ENCODE results near the gene MPHOSPH10.
"Not testable (repeated sequence)": the region's sequence is repeated elsewhere in the genome, so short reads cannot be mapped to it uniquely, and the experiment has no call there.

Gene MPHOSPH10

GRCh38 chr2:71130152-71130904 is at the start of gene MPHOSPH10, which contains the start of gene MCEE:
Gene MPHOSPH10, plus strand, starts transcription at chr2:71130634. Its CDS starts 32 bp downstream, at chr2:71130666.
Gene MCEE, minus strand, starts transcription at chr2:71130229. Its CDS starts 10 bp downstream, at chr2:71130219.
- peak; percentile 44 to 93 for DNase-seq

- DNase-seq, result no peak
Measured at GRCh38 chr2:71082402-71083252, 47.8 kb upstream of the MPHOSPH10 start.

GRCh38 chr2:71083297-71083696 is 47.1 kb upstream of the MPHOSPH10 start:
- DNase-seq, result not testable (repeated sequence)

- DNase-seq, result not testable (repeated sequence)
Measured at GRCh38 chr2:71083752-71084312, 46.6 kb upstream of the MPHOSPH10 start.

- DNase-seq, result not testable (repeated sequence)
Measured at GRCh38 chr2:71085325-71086003, 45.0 kb upstream of the MPHOSPH10 start.

- not testable (repeated sequence) for DNase-seq
Measured at GRCh38 chr2:71089475-71089874, 41.0 kb upstream of the MPHOSPH10 start.

- DNase-seq, result not testable (repeated sequence)
Measured at GRCh38 chr2:71091808-71092207, 38.6 kb upstream of the MPHOSPH10 start.

- DNase-seq, result not testable (repeated sequence)
Measured at GRCh38 chr2:71092491-71093260, 37.8 kb upstream of the MPHOSPH10 start.

- peak in 1 of 2 experiments; percentile 62 for DNase-seq
Measured at GRCh38 chr2:71100195-71100964, 30.1 kb upstream of the MPHOSPH10 start.

GRCh38 chr2:71101656-71102055 is 28.8 kb upstream of the MPHOSPH10 start:
- DNase-seq, result no peak

GRCh38 chr2:71102981-71103681 is 27.3 kb upstream of the MPHOSPH10 start:
- no peak for DNase-seq

GRCh38 chr2:71103809-71104208 is 26.6 kb upstream of the MPHOSPH10 start:
- DNase-seq, result no peak

GRCh38 chr2:71106463-71106862 is 24.0 kb upstream of the MPHOSPH10 start:
- DNase-seq, result not testable (repeated sequence)

- no peak for DNase-seq
Measured at GRCh38 chr2:71108091-71108490, 22.3 kb upstream of the MPHOSPH10 start.

- DNase-seq, result no peak
Measured at GRCh38 chr2:71113843-71114242, 16.6 kb upstream of the MPHOSPH10 start.

- no peak for DNase-seq
Measured at GRCh38 chr2:71117063-71117462, 13.4 kb upstream of the MPHOSPH10 start.

GRCh38 chr2:71120195-71120594 is 10.2 kb upstream of the MPHOSPH10 start:
- DNase-seq, result no peak

GRCh38 chr2:71121479-71121878 is 9.0 kb upstream of the MPHOSPH10 start:
- no peak for DNase-seq

- no peak for DNase-seq
Measured at GRCh38 chr2:71122387-71123298, 7.8 kb upstream of the MPHOSPH10 start.

Measured in SW 1271 (cell line).